Activated CD4-positive, alpha-beta T cell treated with anti-CD3 and anti-CD28 coated beads, Interleukin-2, amount 10 ng/mL, durations not matched to agents 24 days and 14 days (primary cell): Measurements from ENCODE around the gene WFDC1. TPM values are rescaled to one million over a fixed set of nuclear protein-coding genes. Genes with fewer than 3 reads are reported as not detected.

Experiments
- DNase-seq: peaks from one replicate; pipeline ENCODE4 v3.0.0; 2022
- H3K27ac Mint-ChIP-seq: one replicate; pipeline ENCODE4 v1.8.0; 2022; ENCODE audit warnings: mild to moderate bottlenecking, mixed read lengths
- H3K27me3 Mint-ChIP-seq: one replicate; pipeline ENCODE4 v1.8.0; 2022; ENCODE audit warnings: mixed read lengths
- H3K36me3 Mint-ChIP-seq: one replicate; pipeline ENCODE4 v1.8.0; 2022; ENCODE audit warnings: low read depth, mild to moderate bottlenecking, mixed read lengths
- H3K4me1 Mint-ChIP-seq: one replicate; pipeline ENCODE4 v1.8.0; 2021; ENCODE audit warnings: mixed read lengths
- H3K4me3 Mint-ChIP-seq: one replicate; pipeline ENCODE4 v1.8.0; 2022; ENCODE audit warnings: mild to moderate bottlenecking, moderate library complexity, mixed read lengths
- H3K9me3 Mint-ChIP-seq: one replicate; pipeline ENCODE4 v1.8.0; 2021; ENCODE audit warnings: mixed read lengths
- intact Hi-C: fragments of 100-400 bp; cut with micrococcal nuclease; formaldehyde crosslinking; loops from one replicate; pipeline ENCODE4 v1.15.1; 2023
- total RNA-seq: library from RNA; stranded (reverse); gene quantifications from 2 replicates; pipeline ENCODE4 v1.2.3, GENCODE V29; 2022

Gene WFDC1
- total RNA-seq, 1 donor from 2014 or later: not detected

DNA sequence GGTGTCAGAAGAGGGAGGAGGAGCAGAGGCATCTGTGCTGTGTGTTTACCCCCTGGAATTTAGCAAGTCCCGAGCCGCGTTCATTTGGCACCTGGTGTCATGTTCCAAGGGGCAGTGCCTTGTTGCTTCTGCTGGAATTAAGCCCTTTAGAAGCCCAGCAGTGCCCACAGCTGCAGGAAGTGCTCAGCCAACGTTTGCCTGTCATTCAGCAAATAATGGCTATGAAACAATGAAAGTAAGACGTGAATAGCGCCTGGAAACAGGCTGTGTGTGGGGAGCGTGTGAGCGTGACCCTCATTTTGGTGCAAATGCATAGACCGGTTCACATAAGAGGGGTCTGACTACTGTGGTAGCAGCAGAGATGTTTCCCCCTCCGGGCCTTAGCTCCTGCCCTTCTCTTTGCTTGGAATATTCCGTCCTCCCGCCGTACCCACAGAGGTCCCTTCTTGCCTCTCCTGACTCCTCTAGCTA lies 67.8 kb downstream of the WFDC1 start:
- Mint-ChIP-seq H3K27ac (no peak overlapping the region), H3K9me3 (peaks cover 7% of the 10 kb centered on the region), H3K36me3 (no peaks in the 10 kb centered on the region), H3K4me3 (no peak overlapping the region), H3K4me1 (peaks cover 33% of the 10 kb centered on the region), H3K27me3 (peaks cover 21% of the 10 kb centered on the region)
- intact Hi-C loops: no loop called here
- DNase-seq: no peak

DNA sequence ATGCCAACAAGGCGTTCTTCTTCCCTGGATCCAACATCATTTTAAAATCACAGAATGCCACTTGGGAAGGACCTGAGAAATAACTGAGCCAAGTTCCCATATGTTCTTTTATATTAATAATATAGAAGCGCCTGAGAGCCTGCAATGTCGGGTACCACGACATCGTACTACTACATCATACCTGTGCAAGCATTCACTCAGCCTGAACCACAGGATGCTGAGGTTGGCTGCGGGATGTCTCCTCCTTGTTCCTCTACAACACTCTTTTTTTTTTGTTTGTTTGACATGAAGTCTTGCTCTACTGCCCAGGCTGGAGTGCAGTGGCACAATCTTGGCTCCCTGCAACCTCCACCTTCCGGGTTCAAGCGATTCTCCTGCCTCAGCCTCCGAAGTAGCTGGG lies 71.5 kb downstream of the WFDC1 start:
- Mint-ChIP-seq H3K4me1 (peaks cover 17% of the 10 kb centered on the region), H3K9me3 (no peaks in the 10 kb centered on the region), H3K4me3 (no peak overlapping the region), H3K36me3 (no peaks in the 10 kb centered on the region), H3K27ac (no peak overlapping the region), H3K27me3 (peaks cover 44% of the 10 kb centered on the region)
- no peak for DNase-seq
- intact Hi-C loops: no loop called here

DNA sequence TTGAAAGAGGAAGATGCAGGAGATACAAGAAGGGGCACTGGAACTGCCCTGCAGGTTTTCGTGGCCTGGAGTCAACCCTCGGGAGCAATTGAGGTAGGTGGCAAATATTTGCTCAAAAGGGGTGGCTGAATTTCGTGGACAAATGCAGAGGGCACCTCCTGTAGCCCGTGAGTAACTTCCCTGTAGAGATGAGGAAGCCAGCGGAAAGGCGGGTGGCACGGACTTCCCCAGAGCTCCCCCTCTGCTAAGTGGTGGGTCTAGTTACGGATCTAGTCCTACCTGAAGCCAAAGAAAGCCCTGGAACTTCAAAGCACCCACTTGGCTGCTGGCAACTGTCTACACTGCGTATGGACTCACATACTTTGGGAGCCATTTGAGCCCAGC lies 72.6 kb downstream of the WFDC1 start:
- Mint-ChIP-seq H3K9me3 (no peaks in the 10 kb centered on the region), H3K27me3 (peaks cover 49% of the 10 kb centered on the region), H3K4me1 (peaks cover 15% of the 10 kb centered on the region), H3K27ac (no peak overlapping the region), H3K36me3 (no peaks in the 10 kb centered on the region), H3K4me3 (no peak overlapping the region)
- no peak for DNase-seq
- intact Hi-C loops: no loop called here

DNA sequence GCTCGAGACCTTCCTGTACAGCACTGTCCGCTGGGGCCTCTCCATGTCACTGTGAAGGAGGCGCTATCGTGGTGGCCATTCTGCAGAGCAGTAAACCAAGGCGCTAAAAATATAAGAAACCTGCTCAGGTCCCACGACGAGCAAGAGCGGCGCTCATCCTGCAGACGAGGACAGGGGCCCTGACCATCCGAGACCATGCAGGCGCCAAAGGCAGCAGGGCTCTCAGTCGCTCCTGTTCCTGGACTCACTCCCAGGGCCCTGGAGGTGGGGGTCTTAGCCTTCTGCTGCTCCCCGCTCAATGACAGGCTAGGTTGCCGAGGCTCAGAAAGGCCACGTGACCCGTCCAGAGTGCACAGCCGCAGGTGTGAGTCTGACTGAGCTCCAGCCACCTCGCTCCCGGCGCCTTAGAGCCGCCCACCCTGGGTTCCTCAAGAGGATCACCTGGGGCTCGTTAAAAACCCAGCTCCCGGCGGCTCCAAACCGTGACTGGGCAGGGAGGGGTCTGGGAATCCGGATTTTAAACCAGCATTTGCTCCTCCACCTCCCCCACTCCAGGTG lies 73.2 kb downstream of the WFDC1 start:
- H3K36me3 Mint-ChIP-seq: no peaks in the 10 kb centered on the region
- DNase-seq: no peak
- no peak overlapping the region for H3K4me3 Mint-ChIP-seq
- H3K27me3 Mint-ChIP-seq: peaks cover 49% of the 10 kb centered on the region
- no peaks in the 10 kb centered on the region for H3K9me3 Mint-ChIP-seq
- H3K4me1 Mint-ChIP-seq: peaks cover 13% of the 10 kb centered on the region
- intact Hi-C loops: no loop called here
- no peak overlapping the region for H3K27ac Mint-ChIP-seq

DNA sequence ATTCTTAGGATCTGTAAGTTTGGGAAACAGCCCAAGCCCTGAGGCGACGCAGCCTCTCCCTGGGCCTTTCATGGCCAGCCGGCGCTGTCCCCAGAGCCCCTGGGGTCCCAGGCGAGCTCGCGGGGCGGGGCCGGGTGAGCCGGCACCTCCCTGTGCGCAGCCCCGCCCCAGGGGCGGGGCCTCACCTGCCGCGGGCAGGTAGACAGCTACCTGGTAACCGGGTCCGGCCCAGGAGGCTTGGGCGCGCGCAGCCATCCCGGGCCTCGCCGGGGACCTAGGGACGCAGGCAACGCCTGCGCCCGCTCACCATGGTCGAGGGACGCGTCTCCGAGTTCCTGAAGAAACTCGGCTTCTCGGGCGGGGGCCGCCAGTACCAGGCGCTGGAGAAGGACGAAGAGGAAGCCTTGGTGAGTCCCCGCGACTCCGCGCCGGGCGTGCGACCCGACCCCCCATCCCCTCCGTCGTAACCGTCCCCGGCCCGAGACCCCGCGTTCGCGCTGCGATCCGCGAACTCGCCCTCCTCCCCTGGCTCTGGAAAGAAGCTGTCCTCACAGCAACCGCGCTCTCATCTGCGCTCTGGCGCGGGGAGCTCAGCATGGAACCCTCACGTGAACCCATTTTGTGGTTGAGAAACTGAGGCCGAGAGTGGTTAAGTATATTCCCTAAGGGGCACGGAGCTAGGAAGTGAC lies 73.8 kb downstream of the WFDC1 start, which contains the start of gene ATP2C2:
Gene ATP2C2 (plus strand): TSS at position 231 of the 689 bp plus-strand sequence. CDS start 78 bp downstream, at position 309.
- Mint-ChIP-seq H3K4me1 (peaks cover 13% of the 10 kb centered on the region), H3K27me3 (peaks cover 49% of the 10 kb centered on the region), H3K27ac (no peak within 1 kb of the TSS), H3K9me3 (no peaks in the 10 kb centered on the region), H3K4me3 (no peak within 1 kb of the TSS), H3K36me3 (no peaks in the 10 kb centered on the region)
- intact Hi-C loops: no loop called here
- DNase-seq: no peak

DNA sequence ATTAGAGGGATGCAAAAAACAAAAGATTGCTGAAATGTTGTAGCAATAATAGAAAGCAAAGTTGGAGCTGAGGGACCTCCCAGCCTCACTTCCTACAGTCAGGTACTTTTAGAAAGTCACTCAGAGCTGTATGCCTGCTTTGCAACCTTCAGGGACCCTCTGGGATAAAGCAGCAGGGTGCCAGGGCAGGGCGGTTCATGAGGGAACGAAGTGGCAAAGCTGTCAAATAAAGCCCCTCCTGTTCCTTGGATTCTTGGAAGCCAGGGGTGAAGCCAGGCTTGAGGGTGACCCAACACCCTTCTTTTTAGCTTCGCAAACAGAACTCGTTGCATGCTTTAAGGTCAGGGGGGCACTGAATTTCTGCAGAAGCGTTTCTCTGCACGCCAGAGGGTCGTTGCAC lies 74.4 kb downstream of the WFDC1 start:
- Mint-ChIP-seq H3K36me3 (no peaks in the 10 kb centered on the region), H3K27ac (no peak overlapping the region), H3K4me3 (no peak overlapping the region), H3K27me3 (peaks cover 49% of the 10 kb centered on the region), H3K9me3 (no peaks in the 10 kb centered on the region), H3K4me1 (peaks cover 13% of the 10 kb centered on the region)
- DNase-seq: no peak
- intact Hi-C loops: no loop called here

DNA sequence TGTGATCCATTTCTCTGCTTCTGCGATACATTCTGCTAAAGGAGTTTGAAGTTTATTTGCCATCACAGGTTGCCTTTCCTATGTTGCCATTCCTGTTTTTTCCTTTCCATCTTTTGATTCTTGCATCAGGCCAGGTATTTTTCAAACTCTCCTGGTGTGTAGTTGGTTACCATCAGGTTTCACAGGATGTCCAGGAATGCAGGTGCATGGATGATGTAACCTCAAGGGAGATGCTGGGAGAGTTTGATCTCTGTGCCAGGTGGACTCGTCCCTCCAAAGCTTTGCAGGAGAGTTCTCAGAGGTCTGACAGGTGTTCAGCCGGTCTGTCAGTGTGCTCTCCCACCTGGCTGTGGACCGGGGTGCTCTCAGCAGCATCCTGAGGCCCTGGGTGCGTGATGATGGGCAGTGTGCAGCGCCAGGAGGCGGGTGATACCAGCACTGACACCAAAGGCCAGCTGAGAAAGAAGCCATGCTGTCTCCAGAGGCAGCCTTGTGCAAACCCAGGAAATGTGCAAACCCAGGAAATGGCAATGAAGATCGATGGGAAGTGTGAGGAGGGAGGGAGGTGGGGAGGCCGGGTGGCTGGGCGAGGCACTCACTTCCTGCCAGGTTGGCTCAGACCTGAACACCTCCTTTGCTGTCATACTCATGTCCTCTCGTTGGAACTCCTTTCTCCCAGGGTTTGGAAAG lies 75.4 kb downstream of the WFDC1 start:
- intact Hi-C loops: no loop called here
- no peak for DNase-seq
- no peaks in the 10 kb centered on the region for H3K36me3 Mint-ChIP-seq
- no peak overlapping the region for H3K4me3 Mint-ChIP-seq
- H3K27me3 Mint-ChIP-seq: peaks cover 46% of the 10 kb centered on the region
- H3K27ac Mint-ChIP-seq: no peak overlapping the region
- H3K4me1 Mint-ChIP-seq: peaks cover 13% of the 10 kb centered on the region
- H3K9me3 Mint-ChIP-seq: no peaks in the 10 kb centered on the region

DNA sequence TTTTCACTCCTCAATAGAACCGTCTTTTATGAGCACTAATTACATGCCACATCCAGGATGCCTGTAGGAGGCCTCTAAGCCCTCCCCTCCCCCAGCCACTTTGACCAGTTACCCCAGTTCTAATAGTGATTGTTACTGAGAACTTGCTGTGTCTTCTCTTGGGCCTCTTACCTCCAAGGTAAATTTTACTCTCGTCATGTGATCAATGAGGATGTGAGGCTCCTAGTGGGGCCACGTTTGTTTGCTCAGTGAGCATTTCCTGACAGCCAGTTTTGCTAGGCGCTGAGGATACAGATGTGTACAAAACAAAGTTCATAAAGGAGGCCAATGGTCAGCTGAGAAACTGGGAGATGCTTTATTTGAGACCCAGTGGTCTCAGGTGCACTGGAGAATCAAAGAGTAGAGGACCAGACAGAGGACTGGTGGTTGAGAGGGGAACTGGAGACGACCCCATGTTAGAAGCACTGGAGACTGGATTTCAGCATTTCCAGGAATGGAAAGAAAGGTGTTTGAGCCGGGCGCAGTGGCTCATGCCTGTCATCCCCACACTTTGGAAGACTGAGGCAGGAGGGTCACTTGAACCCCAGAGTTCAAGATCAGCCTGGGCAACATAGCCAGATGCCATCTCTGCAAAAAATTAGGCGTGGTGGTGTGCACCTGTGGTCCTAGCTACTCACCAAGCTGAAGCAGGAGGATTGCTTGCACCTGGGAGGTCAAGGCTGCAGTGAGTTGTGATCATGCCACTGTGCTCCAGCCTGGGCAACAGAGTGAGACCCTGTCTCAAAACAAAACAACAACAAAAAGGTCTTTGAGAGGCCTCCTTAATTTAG lies 76.3 kb downstream of the WFDC1 start:
- peaks cover 13% of the 10 kb centered on the region for H3K4me1 Mint-ChIP-seq
- no peaks in the 10 kb centered on the region for H3K9me3 Mint-ChIP-seq
- H3K4me3 Mint-ChIP-seq: no peak overlapping the region
- H3K27me3 Mint-ChIP-seq: peaks cover 49% of the 10 kb centered on the region
- no peak overlapping the region for H3K27ac Mint-ChIP-seq
- H3K36me3 Mint-ChIP-seq: no peaks in the 10 kb centered on the region
- intact Hi-C loops: no loop called here
- no peak for DNase-seq

DNA sequence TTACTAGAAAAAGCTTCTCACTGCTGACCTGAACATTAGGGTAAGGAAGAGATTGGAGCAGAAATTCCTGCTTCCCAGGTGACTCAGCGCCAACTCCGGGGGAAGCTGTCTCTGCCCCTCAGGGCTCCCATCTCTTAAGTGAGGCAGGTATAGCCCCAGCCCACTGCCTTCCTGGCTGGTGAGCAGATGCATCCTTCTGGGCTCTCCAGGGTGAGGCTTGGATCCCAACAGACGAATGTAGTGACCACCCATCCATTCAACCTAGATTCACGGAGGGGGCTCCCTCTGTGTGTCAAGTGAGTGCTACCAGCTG lies 76.8 kb downstream of the WFDC1 start:
- no peak for DNase-seq
- Mint-ChIP-seq H3K27me3 (peaks cover 45% of the 10 kb centered on the region), H3K9me3 (no peaks in the 10 kb centered on the region), H3K36me3 (no peaks in the 10 kb centered on the region), H3K4me3 (no peak overlapping the region), H3K4me1 (peaks cover 13% of the 10 kb centered on the region), H3K27ac (no peak overlapping the region)
- intact Hi-C loops: no loop called here

DNA sequence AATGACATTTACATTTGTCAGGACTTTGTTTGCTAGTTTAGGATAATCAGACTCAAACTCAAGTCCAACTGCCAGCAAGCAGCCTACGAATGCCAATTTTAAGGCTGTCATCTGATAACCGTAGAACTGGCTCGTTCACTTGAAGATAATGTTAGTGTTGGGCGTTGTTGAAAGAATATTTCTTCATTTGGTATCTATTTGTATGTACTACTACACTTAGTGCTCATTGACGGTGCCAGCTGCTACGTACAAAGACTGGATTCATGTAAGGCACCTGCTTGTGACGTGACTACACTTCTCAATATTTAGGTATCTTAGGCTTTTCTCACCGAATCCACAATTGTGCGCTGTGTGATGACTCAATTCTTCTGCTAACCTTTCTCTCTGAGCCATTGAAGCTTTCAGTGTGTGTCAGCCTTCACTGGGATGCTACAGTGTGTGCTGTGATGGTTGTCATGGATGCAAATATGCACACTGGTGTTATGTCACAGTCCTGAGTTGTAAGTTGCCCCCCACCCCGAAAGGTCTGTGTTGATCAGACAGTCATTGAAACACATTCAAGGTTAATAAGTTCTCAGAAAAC lies 79.3 kb downstream of the WFDC1 start:
- Mint-ChIP-seq H3K9me3 (no peaks in the 10 kb centered on the region), H3K27ac (no peak overlapping the region), H3K4me1 (peaks cover 8% of the 10 kb centered on the region), H3K27me3 (peaks cover 25% of the 10 kb centered on the region), H3K4me3 (no peak overlapping the region), H3K36me3 (no peaks in the 10 kb centered on the region)
- intact Hi-C loops: no loop called here
- no peak for DNase-seq

DNA sequence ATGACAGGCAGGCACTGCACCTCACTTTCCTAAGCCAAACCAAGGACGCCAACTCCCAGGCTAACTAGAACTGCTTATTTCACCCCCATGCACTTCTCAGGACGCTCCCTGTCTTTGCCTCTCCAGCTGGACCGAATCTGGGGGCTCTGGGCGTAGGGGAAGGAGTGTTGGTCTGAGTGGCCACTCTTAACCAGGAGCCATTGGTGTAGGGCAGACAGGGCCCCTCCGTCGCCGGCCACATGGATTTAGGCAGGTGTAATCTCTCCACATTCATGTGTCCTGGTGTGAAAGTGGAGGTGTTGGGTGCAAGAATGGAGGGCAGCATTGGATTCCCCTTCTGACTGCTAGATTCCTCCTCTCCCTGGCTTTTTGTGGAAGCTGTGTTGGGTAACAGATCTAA lies 83.4 kb downstream of the WFDC1 start:
- no peak for DNase-seq
- intact Hi-C loops: no loop called here
- Mint-ChIP-seq H3K4me1 (peaks cover 4% of the 10 kb centered on the region), H3K4me3 (no peak overlapping the region), H3K27me3 (peaks cover 17% of the 10 kb centered on the region), H3K36me3 (no peaks in the 10 kb centered on the region), H3K27ac (no peak overlapping the region), H3K9me3 (no peaks in the 10 kb centered on the region)

DNA sequence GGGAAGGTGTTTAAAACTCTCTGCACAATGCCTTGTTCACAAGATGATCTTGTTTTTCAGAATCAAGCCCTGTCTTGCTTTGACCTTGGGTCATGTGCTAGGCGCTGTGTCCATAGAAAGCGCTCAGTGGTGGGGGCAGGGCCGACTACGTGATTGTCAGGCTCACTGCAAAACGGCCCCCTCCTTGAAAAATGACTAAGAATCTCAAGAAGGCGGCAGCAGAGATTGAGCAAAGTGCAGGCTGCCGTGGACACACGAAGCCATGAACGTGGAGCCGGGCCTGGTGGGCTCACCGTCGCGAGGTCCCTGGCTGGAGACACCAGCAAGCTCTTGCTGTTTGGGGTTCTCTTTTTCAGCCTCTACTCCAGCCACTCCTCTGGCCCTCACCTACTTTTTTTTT lies 83.9 kb downstream of the WFDC1 start:
- no peak for DNase-seq
- Mint-ChIP-seq H3K4me1 (peaks cover 4% of the 10 kb centered on the region), H3K27ac (no peak overlapping the region), H3K27me3 (peaks cover 17% of the 10 kb centered on the region), H3K9me3 (no peaks in the 10 kb centered on the region), H3K4me3 (no peak overlapping the region), H3K36me3 (no peaks in the 10 kb centered on the region)
- intact Hi-C loops: no loop called here

DNA sequence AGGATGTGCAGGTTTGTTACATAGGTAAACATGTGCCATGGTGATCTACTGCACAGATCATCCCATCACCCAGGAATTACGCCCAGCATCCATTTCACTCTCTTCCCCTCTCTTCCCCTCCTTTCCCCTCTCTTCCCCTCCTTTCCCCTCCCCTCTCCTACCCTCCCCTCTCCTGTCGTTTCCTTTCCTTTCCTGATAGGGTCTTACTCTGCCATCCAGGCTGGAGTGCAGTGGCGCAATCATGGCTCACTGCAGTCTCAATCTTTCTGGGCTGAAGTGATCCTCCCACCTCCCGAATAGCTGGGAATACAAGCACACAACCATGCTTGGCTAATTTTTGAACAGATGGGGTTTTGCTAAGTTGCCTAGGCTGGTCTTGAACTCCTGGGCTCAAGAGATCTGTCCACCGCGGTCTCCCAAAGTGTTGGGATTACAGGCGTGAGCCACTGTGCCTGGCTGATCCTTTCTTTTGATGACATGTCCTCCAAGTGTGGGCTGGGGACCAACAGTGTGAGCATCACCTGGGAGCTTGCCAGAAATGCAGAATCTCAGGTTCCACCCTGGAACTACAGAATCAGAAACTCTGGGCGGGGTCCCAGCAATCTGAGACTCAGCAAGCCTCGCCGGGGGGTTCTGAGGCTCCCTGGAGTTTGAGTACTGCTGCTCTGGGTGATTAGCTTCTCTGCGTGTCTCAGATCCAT lies 84.5 kb downstream of the WFDC1 start:
- Mint-ChIP-seq H3K9me3 (no peaks in the 10 kb centered on the region), H3K27me3 (peaks cover 17% of the 10 kb centered on the region), H3K27ac (no peak overlapping the region), H3K4me3 (no peak overlapping the region), H3K4me1 (peaks cover 4% of the 10 kb centered on the region), H3K36me3 (no peaks in the 10 kb centered on the region)
- DNase-seq: no peak
- intact Hi-C loops: no loop called here
